ENCODE measurements around the gene ZNF81.
"Not testable (repeated sequence)": the region's sequence is repeated elsewhere in the genome, so short reads cannot be mapped to it uniquely, and the experiment has no call there.

The ZNF81 gene

DNA sequence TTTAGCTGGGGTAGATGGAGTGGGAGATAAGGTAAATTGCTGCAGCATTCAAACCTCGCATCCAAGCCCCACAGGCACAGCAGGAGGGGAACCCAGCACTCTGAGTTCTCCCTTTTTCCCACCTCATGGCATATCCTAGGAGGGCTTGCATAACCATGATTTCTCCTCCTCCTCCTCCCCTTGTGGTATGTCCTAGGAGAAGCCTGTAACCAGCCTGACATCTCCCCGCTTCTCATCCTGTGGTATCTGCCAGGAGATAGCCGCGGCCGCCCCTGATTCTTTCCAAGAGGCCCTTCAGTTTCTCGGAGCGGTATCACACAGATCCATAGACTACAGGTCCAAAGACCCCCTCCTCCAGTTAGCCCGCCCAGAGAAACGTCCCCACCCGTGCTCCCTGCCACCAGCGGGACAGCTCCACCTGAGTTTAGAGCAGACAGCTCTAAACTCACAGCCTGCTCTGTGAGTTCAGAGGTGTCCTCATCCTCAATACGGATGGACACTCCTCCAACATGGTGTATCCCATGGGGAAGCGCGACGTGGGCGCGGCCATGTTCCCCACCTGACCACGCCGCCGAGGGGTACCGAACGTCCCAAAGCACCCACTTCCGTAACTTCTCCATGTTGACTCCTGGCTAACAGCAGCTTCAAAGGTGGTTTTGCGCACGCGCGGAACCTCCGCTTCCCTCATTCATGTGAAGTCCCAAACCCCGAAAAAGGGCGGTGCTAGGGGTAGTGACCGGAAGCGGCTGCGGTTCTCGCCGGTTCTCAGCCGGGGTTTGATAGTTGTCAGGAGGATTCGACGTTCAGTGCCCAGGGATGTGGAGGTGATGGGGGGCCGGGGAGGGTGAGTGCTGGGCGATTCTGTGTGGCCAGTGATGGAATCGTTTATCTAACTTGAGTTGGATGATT is at the start of gene ZNF81:
TSS of gene ZNF81 (plus strand) at position 739 of the 909 bp plus-strand sequence. CDS start 9,366 bp downstream, outside the sequence.
- DNase-seq (ENCODE audit: low spot score): peak; percentile 97

DNA sequence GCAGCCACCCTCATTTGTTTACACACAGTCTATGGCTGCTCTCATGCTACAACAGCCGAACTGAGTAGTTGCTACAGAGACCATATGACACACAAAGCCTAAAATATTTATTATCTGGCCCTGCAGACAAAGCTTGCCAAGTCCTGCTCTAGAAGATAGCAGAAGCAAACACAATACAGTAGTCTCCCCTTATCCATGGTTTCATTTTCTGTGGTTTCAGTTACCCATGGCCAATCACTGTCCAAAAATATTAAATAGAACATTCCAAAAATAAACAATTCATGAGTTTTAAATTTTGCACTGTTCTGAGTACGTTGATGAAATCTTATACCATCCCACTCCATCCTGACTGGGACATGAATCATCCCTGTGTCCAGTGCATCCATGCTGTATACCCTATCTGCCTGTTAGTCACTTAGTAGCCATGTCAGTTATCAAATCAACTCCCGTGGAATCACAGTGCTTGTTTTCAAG is 40.2 kb upstream of the ZNF81 start:
- DNase-seq (ENCODE audit: low spot score): peak; percentile 17

DNA sequence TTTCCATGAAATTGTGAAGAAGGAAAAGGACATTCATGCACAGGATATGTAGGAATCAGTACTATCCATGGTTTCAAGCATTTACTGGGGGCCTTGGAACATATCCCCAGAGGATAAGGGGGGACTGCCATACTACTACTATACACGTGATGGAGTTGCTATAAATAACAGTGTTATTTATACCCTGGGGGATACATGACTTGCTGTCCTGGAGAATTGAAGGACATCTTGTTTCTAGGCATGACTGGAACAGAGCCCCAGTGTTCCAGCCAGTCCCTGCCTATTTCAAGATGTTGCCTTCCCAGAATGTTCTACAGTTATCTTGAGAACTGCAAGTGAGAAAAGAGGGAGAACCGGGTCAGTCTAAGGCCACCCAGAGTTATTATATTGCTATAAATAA is 39.6 kb upstream of the ZNF81 start:
- DNase-seq (ENCODE audit: low spot score): no peak

DNA sequence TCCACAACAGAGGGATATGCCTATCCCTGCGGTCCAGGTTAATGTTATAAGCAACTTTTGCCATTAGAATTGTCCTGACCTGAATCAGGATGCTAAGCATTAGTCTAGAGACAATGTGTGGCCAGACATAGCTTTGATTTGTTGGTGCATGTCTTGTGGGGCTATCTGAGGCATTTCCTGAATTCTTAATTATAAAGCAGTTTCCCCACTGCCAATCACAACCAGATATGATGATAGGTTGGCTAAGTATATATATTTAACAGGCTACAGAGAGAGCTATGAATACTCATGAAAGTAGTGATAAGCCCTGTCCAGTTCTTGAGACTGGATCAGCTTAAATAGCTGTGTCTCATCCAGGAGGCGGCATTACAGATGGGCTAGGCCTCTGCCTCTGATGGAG is 37.8 kb upstream of the ZNF81 start:
- DNase-seq (ENCODE audit: low spot score): no peak

DNA sequence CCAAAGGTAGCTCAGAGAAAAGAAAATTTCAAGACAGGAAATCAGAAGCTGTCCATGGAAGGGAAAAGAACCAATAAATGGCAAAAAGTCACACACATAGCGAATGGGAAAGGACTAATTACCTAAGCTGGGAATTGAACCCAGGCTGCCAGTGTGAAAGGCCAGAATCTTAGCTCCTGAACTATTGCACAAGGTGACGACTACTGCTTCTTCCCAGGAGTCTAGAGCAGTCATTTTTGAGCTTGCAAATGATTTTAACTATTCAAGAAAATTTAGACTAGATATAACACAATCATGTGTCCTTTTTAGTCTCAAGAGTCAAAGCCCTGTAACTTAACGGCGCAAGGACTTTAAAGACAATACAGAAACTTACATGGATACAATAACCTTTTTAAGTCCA is 34.1 kb upstream of the ZNF81 start:
- DNase-seq (ENCODE audit: low spot score): peak; percentile 47

DNA sequence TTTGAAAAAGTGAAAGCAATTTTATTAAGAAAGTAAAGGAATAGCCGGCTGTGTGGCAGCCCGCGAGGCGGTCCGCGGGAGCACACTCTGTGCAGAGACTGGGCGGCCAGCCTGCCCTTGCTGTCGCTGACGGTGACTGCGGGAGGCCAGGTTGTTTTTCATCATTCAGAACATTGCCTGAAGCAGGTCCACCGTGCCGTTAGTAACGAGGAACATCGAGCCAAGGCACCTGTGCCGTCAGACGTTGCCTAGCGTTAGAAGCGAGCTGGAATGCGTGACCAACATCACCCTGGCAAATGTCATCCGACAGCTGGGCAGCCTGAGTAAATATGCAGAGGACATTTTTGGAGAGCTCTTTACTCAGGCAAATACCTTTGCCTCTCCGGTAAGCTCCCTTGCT is 33.6 kb upstream of the ZNF81 start:
- peak; percentile 44 for DNase-seq (ENCODE audit: low spot score)

DNA sequence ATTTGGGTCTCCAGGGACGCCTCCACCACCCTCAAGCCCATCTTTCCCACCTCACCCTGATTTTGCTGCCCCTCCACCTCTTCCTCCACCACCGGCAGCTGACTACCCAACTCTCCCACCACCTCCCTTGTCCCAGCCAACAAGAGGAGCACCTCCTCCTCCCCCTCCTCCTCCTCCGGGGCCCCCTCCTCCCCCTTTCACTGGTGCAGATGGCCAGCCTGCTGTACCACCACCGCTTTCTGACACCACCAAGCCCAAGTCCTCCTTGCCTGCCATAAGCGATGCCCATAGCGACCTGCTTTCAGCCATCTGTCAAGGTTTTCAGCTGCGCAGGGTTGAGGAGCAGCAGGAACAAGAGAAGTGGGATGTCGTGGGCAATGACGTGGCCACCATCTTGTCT is 32.4 kb upstream of the ZNF81 start:
- no peak for DNase-seq (ENCODE audit: low spot score)

DNA sequence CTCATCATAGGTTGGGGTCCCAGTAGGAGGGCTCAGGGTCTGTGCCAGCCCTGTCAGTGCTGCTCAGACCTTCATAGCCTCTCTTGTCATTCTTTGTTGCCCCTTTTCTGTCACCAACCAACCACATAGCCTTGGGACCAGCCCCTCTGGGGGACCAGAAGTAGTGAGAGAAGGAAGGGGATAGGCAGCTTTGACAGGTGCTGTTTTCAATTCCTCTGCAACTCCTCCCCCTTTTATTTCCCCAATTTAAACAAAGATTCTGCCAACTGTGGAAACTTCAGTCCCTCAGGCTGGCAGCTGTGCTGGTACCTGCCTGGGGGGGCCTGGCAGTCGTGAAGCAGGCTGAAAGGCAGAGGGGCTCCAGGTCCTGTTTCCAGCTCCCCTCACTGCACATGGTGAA is 30.9 kb upstream of the ZNF81 start:
- DNase-seq (ENCODE audit: low spot score): not testable (repeated sequence)

DNA sequence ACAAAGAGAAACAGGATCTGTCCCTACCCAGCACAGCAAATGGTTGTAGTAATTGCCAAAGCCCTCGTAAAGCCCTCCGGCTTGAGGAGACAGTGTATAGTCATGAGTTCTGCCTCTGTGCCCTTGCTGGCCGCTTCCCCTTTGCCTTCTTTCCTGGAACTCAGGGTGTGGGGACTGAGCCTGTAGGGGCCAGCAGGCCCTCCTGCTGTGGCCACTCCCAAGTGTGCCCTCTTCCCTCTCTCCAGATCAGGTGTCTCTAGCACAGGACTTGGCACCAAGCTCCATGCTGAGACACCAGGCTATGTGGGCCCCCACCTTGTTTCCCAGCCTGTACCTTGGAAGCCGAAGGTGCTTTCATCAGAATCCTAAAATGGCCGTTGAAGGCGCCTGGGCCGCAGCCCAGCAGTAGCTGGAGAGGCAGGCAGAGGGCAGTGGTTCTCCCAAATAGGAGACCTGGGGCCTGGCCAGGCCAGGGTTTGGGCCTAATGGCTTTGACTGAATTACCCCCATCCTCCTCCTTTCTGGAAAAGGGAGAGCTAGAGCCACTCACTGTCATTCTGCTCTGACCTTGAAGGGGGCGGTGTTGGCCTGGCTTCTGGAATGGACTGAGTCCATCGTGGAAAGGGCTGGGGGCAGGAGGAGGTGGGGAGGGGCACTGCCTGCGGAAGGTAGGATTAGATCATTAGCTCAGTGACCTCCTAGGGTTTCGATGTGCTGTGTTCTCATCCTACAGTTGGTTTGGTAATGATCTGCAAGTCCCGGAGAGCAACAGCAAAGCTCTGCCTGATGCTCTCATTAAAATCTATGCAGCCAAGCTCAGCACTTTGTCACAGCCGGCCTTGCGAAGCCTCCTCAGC is 30.1 kb upstream of the ZNF81 start:
- DNase-seq (ENCODE audit: low spot score): not testable (repeated sequence)

DNA sequence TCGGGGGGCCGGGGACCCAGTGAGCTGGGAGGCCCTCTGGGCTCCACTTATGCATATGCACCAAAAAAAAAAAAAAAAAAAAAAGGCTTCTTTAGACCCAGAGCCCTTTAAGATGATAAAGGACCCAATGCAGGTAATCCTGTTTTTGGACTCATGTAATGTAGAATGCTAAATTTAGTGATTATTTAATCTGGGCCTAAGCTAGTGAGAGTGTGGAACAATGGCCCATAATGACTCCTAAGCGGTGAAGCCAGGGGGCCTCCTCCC is 29.5 kb upstream of the ZNF81 start:
- DNase-seq (ENCODE audit: low spot score): not testable (repeated sequence)

DNA sequence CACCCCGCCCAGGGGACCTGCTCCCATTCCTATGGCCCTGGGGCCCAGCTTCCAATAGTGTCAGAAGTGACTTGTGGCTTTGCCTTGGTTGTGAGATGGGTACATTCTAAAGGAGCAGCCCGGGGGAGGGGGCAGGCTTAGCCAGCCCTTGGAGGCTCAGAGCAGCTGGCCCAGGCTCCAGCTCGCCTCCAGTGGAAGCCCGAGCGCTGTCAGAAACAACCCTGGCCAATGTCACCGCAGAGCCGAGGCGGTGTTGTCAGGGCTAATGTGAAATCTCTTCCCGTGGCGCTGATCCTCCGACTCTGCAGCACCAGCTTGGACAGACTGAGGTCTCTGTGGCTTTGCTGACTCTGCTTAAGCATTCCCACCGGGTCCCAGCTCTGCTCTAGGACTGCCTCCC is 29.2 kb upstream of the ZNF81 start:
- no peak for DNase-seq (ENCODE audit: low spot score)

DNA sequence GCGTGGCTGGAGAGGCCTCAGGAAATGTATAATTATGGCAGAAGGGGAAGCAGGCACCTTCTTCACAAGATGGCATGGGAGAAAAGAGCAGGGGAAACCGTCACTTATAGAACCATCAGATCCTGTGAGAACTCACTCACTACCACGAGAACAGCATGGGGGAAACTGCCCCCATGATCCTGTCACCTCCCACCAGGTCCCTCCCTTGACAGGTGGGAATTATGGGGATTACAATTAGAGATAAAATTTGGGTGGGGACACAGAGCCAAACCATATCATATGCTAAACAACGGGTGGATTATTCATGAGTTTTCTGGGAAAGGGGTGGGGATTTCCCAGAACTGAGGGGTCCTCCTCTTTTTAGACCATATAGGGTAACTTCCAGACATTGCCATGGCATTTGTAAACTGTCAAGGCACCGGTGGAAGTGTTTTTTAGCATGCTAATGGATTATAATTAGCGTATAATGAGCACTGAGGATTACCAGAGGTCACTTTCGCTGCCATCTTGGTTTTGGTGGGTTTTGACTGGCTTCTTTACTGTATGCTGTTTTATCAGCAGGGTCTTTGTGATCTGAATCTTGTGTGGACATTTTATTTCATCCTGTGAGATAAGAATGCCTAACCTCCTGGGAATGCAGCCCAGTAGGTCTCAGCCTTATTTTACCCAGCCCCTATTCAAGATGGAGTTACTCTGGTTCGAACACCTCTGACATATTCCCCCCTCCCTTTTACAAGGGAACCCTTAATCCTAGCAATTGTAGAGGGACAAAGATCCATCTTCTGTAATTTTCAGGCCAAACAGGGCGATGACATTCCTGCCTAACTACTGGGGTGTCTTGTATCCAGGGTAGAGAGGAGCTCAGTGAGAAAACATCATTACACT is 27.6 kb upstream of the ZNF81 start:
- DNase-seq (ENCODE audit: low spot score): no peak

DNA sequence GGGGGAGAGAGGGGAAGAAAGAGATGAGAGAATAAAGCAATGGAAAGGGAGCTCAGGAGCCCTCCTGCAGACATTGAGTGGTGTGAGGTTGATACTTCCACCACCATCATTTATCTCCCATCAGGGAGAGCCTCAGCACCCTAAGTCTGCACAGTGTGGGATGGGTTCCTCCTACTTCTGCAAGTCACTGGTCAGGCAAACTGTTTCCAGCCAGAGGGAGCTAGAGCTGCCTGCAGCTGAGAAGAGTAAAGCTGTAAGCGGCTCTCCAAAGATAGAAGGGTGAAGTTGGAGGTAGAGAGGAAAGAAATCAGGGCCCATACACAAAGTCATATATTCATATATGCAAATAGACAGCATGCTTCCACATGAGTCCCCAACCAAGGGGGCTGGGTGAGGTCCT is 21.9 kb upstream of the ZNF81 start:
- DNase-seq (ENCODE audit: low spot score): no peak

DNA sequence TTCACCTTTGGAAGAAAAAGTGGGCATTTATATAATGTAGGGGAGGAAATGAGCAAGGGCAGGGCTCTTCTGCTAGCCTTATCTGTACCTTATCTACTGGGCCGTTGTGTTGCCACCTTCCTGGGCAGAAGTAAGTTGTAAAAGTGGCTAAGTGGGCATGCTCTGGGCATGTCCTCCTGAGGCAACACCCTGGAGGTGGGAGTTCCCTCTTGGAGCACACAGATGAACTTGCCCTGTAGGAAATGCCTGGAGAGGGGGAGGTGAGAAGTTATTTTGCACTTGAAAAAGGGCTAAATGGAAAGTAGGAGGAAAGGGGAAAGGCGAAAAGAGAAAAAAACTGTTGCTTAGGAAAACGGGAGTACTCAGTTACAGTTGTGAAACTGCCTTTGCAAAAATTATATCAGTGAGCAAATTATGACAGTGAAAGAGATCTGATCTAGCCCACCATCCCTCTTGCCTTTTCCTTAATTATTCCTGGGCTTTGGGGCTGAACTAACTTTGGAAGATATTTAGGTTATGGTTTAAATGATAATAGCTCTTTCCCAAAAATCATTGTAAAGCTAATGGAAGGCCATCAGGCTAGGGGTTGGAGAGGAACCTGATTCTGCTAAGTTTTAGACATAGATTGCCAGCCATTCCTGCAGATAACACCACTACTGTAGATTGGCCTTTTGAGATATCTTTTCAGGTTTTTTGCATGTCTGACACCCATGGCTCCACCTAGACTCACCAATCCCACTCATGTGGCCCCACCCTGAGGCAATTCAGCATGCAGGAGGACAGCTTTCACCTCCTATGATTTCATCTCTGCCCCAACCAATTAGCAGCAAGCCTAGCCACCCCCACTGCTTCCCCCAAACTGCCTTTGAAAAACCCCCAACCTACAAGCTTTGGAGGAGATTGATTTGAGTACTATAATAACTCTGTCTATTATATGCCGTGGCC is 20.5 kb upstream of the ZNF81 start:
- DNase-seq (ENCODE audit: low spot score): peak; percentile 10

DNA sequence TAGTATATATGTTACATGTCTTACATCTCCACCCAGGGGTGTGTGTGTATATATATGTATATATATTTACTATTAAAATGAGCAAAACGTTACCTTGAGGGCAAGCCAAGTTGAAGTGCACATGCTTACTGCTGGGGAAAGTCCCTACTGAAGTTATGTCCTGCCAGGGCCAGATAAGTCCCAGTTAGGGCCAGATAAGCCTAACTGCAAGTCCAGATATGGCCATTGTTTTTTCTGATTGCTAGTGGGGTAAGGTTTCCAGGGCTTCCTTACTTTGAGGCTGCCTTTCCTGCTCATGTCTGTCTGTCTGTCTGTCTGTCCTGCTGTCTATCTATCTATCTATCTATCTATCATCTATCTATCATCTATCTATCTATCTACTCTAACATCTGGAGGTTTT is 19.3 kb upstream of the ZNF81 start:
- DNase-seq (ENCODE audit: low spot score): no peak

DNA sequence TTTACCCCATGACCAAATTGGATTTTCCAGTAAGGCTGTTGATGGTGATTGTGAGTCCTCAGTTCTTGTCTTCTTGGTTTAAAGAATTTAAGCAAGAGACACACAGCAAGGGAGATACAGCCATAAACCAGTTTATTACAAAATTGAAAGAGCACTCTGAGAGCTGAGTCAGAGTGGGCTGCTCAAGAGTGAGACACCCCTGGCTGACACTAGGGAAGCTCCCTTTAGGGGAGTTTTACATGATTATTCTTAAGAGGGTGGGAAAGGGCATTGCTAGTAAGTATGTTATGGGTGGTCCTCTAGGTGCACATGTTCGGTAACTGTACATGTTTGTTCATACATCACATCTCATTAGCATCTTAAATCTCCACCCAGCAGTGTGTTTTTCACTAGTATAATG is 18.8 kb upstream of the ZNF81 start:
- DNase-seq (ENCODE audit: low spot score): no peak

DNA sequence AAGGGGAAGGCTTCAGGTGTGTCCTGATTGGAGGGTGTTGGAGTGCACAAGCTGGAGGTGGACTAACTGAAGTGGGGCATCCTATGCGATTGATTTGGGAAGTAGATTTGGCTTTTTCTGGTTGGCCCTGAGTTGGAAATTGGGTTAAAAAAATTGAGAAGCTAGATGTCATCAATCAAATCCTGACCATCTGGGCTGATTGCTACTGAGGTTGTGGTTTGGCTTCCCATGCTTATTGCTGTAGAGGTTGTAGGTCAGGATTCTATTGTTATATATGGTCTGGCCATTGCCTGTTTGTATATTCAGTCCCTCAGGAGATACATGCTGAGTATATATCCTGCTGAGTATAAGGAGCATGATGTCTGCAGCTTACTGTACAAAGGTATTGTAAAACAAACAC is 7.7 kb upstream of the ZNF81 start:
- no peak for DNase-seq (ENCODE audit: low spot score)

DNA sequence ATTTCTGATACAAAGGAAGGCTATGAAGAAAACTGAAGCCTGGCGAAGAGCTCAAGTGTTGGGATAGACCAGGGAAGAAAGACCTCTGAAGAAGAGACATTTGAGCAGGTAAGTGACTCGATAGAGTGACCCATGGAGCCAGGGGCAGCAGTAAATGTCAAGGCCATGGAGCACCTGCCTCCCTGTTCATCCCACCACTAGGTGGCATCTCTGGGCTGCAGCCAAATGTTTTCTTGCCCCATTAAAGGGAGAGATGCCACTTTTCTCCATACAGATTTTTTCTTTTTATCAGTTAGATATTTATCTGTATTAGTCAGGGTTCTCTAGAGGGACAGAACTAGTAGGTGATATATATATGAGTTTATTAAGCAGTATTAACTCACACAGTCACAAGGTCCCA is 4.9 kb upstream of the ZNF81 start:
- DNase-seq (ENCODE audit: low spot score): peak; percentile 57

DNA sequence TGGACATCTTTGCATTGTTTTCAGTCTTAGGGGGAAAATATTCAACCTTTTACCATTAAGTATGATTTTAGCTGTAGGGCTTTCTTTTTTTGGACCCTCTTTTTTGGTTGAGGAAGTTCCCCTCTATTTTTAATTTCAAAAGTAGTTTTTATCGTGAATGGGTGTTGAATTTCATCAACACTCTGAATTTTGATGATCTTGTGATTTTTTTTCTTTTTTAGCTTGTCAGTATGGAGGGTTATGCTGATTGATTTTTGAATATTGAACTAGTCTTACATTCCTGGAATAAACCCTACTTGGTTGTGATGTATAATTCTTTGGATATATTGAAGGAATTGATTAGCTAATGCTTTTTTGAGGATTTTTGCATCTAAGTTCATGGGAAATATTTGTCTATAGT is 1.7 kb downstream of the ZNF81 start:
- no peak for DNase-seq (ENCODE audit: low spot score)

DNA sequence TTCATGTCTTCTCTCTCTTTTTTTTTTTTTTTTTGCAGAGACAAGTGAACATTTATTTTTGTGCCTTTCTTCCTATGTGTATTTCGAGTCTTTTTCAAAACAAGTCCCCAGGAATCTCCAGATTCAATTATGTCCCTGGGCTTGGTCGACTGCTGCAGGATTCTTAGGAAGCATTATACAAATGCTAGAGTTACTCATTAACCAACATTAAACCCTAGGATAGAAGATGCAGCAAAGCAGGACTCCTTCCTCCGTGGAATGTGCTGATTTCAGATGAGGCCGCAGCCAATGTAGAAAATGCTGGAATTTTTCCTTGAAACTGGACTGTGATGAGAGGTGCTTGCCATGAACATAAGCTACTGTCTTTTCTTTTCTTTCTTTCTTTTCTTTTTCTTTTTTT is 3.4 kb downstream of the ZNF81 start:
- DNase-seq (ENCODE audit: low spot score): peak; percentile 41

DNA sequence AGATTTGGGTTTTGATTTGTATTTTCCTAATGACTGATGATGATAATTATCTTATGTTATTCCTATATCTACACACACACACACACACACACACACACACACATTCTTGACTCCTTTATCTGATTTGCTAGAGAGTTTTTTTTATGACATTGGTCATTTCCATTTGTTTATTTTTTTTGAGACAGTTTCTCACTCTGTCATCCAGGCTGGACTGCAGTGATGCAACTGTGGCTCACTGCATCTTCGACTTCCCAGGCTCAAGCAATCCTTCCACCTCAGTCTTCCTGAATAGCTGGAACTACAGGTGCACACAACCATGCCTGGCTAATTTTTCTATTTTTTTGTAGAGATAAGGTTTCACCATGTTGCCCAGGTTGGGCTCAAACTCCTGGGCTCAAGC is 6.7 kb downstream of the ZNF81 start:
- DNase-seq (ENCODE audit: low spot score): no peak
